Stimulated activated CD8-positive, alpha-beta memory T cell treated with anti-CD3 and anti-CD28 coated beads, Interleukin-12 subunit alpha, Interleukin-12 subunit beta, amount 100 ng/mL, for 24 hours (primary cell): ENCODE results near the gene RAPGEF2.
"Not testable (repeated sequence)": the region's sequence is repeated elsewhere in the genome, so short reads cannot be mapped to it uniquely, and the experiment has no call there.

ENCODE experiments used
- DNase-seq: peaks from one replicate; pipeline ENCODE4 v3.0.0-alpha.2; 2020; ENCODE audit errors: extremely low read depth

The RAPGEF2 gene

DNA sequence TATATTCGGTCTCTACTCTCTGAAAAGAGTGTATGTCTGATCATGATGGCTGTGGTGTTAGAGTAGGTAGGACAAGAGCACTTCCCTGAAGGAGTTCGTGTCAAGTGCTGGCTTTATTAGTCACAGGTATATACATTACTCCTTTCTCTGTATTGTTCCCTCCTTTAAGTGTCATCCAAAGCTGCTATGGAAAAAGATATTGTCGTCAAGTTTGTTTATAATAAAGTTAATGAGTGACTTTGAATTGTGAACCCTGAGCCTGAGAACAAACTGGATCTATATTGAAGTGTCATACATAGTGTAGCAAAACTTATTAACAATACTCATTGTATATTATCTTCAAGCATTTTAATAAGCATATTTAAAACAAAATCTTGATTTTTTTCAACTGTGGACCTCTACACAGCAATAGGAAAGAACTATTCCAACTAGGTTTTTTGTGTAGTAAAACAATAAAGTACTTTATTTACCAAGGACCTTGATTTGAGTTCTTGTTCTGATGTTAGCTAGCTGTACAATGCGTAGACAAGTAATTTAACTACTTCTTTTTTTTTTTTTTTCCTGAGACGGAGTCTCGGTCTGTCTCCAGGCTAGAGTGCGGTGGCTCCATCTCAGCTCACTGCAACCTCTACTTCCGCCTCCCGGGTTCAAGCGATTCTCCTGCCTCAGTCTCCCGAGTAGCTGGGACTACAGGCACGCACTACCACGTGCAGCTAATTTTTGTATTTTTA, 177.7 kb downstream of the RAPGEF2 start:
- DNase-seq = no peak

DNA sequence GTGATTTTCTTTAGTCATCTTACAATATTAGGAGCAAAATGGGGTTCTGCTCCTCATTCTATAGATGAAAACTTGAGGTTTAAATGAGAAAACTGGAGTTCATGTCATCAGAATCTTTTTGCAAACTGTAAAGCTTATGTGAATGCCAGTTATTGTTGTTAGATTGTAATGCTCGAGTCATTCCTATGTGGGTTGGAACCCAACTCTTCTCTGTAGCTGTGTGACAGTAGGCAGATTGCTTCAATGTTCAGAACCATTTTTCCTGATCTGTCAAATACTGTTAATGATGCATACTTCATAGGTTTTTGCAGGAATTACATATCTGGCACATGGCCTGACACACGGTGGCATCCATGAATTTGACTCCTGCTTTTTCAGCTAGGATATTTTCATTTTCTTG, 178.9 kb downstream of the RAPGEF2 start:
- DNase-seq = no peak

DNA sequence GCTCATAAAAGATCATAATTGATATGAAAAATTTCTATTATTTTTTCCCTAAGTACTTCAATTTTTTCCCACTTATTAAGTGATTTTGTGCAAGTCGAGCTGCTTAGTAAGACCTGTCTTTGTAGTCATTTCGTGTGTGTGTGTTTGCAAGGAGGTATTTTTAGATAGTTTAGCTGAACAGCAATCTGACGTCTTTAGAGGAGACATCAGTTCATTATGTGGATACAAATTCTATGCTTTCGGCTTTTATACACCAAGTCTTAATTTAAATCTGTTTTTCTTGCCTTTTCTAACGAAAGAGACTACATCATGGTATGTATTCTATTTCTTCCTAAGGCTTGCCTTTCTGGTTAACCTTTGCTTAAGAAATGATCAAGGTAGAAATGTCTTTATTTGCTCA, 179.4 kb downstream of the RAPGEF2 start:
- DNase-seq = no peak

DNA sequence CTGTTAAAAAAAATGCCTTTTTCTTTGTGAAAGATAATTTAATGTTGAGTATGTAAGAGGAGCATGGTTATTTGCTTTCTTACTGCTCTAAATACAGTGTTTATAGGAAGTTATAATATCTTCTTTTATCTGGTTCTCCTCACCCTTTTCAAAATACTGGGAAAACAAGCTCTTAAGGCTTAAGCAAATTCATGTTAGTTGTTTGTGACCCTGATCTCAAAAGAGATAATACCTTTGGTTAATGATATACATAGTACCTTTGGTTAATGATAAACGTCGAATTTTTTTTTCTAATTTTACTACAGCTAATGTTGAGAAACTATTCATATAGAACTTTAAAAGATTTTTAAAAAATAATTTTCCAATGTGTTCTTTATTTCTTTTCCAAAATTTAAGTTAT, 180.1 kb downstream of the RAPGEF2 start:
- DNase-seq = no peak

DNA sequence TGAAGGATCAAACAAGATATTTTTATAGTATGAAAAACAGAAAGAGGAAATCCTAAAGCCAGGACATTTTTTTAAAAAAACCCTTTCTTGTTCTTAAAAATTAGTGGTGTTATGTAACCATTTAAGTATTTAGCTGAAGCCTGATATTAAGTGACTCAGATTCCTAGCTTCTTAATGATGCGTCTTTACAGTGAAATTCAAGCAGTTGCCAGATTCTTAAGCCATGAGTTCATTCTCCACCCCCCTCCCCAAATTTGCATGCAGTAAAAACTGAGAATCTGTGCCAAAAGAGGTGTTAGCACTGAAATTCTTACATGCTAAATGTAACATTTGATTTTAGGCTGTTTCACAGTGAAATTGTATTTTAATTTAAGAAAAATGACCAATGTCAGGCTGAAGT, 180.8 kb downstream of the RAPGEF2 start:
- no peak for DNase-seq

DNA sequence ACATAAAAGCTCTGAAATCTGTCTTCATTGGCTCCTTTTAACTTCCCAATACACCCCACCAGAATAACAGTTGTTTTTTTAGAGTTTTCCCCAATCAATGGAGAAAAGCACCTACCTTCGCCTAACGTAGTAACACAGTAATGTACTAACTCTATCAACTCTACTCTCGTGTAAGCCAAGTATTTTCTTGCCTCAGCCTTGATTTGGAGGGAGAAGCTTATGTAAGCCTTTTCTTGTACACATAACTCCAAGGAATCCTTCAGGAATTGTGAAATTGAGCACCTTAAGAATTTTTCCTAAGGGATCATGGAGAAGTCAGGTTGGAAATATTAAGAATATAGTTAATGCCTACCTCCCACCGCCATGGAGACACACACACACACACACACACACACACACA, 181.2 kb downstream of the RAPGEF2 start:
- no peak for DNase-seq

DNA sequence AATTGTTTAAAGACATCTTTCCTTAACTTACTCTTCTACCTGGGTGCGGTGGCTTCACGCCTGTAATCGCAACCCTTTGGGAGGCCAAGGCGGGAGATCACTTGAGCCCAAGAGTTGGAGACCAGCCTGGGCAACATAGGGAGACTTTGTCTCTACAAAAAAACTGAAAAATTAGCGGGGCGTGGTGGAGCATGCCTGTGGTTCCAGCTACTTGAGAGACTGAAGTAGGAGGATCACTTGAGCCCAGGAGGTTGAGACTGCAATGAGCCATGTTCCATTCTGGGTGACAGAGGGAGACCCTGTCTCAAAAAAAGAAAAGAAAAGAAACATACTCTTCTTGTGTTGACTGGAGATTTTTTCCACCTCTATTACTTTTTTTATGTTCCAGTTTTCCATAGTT, 181.9 kb downstream of the RAPGEF2 start:
- DNase-seq = no peak

DNA sequence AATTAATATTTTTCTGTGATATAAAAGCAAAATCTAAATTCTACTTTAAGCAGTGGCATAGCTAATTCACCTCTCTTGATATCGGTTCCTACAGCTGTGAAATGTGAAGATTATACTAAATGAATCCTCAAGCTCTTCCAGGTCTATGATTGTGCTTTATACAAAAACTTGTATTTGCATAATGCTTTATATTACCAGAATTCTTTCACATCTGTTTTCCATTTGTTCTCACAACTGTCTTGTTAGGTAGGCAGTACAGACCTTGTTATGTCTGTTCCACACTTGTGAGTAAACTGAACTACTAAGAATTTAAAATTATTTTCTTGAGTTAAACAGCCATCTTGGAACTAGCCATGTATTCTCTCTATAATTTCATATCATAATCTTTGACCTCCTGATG, 184.9 kb downstream of the RAPGEF2 start:
- no peak for DNase-seq

DNA sequence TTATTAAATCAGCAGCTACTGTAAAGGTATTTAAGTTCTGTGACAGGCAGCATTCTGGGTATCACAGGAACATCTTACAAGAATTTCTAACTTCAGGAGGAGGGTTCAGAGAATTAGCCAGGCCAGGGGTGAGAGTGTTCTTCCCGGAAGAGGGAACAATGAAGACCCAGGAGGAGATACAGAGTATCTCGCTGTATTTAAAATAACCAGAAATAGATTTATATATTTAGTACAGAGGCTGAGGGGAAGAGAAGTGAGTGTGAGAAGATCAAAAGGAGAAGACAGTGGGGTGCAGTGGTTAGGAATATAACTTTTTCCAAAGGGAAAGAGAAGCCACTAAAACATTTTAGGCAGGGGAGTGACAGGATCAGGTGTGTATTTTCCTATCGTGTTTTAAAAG, 186.8 kb downstream of the RAPGEF2 start:
- no peak for DNase-seq

DNA sequence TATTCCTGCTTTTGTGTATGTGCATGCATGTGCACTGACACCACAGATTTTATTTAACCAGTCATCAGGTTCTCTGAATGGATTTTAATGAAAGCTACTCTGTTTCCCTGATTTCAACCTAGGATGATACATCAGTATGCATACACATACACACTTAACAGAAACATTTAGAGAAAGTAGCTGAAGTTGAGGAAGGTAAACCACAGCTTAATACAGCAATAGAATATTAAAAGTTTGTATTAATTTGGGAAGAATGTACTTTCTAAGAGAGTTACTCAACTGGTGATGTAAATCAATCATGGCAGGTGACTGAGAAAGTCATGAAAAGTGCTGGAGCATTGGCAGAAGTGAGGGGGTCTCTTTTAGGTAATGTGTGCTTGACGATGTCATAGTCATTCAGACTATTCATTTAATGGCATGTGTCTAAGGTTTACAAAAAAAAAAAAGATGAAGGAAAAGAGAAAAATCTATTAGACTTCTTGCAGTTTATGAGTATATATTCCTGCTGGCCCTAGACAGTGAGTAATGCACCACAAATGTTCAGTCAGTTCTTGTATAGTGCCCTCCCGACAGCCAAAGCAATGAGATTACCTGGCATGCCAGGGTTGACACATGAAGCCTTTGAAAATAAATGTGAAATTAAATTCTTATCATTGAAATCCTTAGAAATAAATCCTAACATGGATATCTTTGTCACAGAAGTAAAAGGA, 187.6 kb downstream of the RAPGEF2 start:
- DNase-seq = no peak

DNA sequence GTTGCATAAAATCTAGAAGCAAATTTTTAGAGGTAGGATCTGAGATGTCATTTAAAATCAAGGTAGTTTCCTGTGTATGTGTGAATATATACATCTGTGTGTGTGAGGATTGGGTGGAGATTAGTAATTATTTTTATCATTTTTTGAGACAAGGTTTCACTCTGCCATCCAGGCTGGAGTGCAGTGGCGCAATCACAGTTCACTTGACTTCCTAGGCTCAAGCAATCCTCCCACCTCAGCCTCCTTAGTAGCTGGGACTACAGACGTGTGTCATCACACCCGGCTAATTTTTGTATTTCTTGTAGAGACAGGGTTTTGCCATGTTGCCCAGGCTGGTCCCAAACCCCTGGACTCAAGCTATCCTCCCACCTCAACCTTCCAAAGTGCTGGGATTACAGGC, 188.3 kb downstream of the RAPGEF2 start:
- no peak for DNase-seq

DNA sequence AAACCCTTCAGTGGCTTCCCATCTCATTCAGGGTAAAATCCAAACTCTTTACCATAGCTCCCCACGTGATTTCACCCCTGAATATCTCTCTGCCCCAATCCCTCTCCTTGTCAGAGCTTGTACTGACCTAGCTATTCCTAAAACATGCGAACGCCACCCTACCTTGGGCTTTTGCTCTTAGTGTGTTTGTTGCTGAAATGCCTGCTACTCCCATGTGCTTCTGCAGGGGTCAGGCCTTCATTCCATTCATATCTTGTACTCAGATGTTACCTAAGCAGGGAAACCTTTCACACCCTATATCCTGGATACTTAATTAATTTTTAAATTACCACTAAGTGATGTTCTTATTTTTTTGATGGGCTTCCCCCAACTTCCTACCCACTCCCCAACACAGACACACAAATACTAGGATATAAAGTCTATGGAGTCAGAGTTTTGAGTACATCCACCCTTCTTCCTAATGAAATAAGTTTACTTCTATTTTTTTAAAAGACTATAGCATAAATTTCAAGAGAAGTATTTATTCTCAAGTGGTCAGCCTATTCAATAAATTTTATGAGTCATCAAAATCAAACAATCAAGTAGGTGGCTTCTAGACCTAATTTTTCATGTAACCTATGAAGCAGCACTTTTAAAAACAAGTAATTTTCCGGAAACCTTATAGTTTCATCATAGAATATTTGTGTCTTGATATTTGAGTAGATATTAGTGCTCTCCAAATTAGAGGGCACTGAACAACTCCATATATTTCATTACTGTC, 189.4 kb downstream of the RAPGEF2 start:
- DNase-seq = no peak

DNA sequence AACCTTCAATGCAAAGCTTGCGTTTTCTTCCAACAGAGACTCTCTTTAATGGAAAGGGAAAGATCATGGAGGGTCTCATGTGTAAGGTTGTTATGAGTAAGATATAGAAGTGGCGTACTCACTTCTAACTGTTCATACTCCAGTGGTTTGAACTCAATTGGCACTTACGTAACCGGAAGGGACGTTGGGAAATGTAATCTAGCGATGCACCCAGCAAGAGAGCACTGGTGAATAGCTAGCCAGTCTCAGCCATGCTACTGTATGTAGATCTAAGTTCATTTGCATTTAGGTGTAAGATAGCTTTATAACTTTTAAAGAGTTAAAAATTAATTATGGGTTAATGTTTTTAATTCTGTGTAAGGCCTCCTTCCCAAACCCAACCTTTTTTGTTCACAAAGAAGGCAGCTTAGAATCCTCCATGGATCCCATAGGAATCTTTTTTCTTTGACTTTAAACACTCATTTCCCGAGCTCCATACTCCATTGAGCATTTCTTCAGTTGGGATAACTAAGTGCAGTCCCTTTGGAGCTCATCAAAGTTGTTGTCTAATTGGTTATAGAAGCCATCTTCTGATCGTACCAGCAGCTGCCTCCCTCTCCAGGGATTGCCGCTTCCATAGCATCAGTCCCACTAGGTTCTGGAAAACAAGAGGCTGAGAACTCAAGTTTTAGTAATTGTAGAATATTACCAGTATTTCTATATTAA, 191.1 kb downstream of the RAPGEF2 start:
- no peak for DNase-seq

DNA sequence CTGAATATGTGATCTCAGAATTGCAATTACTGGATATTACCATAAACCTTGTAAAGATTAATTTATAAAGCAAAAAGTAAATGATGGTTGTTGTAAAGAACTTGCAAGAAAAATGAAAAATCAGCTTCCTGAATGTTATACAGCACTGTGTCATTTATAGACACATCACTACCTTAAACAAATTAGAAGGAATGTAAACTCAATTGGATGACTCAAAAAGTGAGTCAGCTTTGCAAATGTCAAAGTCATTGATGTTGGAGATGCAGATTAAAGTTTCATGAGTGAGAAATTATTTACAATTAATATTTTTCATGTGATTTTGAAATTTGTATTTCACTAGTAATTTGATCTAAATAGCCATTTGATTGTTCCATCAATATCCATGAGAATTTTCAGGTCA, 193.2 kb downstream of the RAPGEF2 start:
- DNase-seq = no peak

DNA sequence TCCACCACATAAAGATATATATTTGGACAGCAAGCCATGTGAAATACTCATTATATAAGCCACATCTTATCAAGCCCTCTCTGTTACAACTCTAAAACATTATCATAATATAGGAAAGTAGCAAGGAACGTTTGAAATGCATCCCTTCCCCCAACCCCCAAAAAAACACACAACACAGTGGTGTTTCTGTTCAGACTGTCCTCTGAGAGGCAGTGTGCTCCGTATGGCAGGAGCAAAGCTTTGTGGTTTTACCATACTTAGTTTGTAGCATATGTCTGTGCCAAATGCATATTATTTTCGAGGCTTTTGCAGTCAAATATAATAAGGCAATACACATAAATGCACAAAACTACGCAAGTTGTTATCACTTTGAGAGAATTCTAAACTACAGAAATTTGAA, 194.2 kb downstream of the RAPGEF2 start:
- DNase-seq = no peak

DNA sequence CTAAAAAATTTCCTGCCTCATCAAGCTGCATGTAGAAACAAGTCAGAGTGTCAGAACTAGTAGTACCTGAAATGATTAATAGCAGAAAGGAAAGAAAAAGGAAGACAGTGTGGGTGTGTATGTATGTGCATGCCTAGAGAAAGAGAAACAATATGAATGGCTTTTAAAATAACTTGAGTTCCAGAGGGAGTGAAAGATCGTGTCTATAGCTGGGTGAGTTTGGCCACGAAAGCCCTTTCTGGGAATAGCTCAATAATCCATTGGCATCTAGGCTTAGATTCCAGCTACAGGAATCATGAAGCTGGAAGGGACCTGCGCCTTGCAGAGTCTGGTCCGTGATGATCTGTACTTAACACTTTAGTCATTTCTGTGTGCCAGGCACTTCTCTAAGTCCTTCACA, 195.6 kb downstream of the RAPGEF2 start:
- DNase-seq = no peak

DNA sequence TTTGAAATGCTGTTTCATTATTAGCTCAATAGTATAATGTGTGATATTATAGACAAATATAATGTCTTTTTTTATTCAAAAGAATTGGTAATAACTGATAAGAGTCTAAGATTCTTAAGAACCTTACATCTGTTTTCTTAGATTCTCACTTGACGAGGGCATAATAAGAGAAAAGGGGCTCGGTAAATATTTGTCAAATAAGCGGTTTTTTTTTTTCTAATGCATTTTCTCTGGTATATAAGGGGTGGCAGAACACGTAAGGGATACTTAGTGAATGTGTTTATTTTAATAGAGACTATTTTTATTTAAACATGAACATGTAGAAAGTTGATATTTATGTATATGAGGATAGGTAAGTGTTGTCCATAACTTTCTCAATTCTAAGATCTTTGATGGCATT, 200.6 kb downstream of the RAPGEF2 start:
- DNase-seq = no peak

DNA sequence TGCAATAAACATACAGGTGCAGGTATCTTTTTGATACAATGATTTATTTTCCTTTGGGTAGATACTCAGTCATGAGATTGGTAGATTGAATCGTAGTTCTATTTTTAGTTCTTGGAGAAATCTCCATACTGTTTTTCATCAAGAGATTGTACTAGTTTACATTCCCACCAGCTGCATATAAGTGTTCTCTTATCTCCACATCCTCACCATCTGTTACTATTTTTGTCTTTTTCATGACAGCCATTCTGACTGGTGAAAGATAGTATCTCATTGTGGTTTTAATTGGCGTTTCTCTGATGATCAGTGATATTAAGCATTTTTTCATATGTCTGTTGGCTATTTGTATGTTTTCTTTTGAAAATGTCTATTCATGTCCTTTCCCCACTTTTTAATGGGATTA, 202.2 kb downstream of the RAPGEF2 start:
- DNase-seq = no peak

DNA sequence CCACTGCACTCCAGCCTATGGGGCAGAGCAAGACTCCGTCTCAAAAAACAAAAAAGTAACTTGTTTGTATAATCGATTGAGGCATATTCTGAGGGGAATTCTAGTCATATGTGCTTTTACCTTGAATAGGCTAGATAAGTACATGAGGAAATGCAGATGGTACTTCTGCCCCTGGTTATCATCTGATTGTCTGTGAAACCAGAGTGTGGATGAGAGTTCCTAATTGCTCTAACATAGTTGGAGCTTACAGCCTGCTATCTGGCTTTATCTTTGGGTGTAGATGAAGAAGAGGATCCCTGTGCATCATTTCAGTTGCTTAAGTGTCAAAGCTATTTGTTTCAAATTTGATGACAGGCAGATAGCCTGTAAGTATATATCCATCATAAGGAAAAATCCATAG, 205.1 kb downstream of the RAPGEF2 start:
- no peak for DNase-seq

DNA sequence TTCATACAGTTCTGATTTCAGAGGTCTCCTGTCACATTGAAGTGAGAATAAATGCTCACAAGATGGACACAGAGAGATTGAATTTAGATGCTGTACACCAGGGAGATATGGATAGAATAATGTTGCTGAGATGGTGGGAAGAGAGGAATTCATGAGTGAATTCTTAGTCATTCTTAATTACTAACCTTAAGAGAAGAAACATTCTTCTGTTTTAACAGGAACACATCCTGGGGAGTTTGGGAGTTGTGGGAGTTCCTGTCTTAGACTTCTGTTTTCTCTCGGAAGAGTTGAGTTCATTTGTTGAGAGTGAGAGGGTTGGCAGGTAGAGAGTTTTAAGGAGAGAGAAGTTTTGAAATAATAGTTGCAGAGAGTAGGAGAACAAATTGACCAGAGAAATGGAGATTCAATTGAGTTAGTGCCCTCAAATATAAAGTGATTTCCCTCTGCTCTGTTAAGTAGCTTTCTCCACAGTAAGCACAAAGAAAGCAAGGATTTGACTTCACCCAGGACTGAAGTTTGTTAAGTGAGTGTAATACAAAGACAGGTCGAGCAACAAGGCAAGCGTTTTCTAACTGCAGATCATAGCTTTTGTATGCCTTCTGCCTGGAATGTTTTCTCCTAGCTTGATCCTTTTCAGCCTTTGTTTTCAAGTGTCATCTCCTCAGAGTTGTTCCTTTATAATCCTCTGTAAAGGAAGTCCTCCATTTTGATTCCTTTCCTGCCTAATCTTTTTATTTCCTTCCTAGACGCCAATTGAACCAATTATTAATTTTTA, 205.9 kb downstream of the RAPGEF2 start:
- no peak for DNase-seq

DNA sequence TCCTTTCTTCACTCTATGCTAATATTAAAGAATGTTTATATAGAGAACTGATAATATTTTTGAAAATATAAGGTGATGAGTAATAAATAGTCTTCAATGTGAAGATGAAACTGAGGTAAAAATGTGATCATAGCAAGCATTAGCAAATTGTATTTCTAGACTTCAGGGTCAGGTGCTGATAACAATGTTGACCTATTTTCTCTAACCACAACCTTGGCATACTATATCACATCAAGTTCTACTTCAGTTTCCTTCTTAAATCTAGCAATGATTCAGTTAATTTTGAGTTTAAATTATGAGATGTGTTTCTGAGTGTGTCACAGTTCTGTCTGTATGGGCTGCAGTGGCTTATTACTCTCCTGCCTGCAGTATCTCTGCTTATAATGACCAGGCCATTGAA, 209.4 kb downstream of the RAPGEF2 start:
- no peak for DNase-seq

DNA sequence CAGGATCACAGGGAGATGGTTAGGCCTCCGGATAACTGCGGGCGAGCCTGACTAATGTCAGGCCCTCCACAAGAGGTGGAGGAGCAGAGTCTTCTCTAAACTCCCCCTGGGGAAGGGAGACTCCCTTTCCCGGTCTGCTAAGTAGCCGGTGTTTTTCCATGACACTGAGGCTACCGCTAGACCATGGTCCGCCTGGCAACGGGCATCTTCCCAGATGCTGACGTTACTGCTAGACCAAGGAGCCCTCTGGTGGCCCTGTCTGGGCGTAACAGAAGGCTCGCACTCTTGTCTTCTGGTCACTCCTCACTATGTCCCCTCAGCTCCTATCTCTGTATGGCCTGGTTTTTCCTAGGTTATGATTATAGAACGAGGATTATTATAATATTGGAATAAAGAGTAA, 213.0 kb downstream of the RAPGEF2 start:
- not testable (repeated sequence) for DNase-seq
